Right atrium auricular region (tissue), 2 donors: ENCODE results near the gene ARID4B. TPM values are rescaled to one million over a fixed set of nuclear protein-coding genes. Genes with fewer than 3 reads are reported as not detected.
"Not testable (repeated sequence)": the region's sequence is repeated elsewhere in the genome, so short reads cannot be mapped to it uniquely, and the experiment has no call there.

Source experiments
- DNase-seq: peaks from one replicate; pipeline ENCODE4 v3.0.0-alpha.2; 2019; ENCODE audit warnings: low spot score
- H3K27ac ChIP-seq, 2 donors: fragments of 200-600 bp; sonication (generic); 1 replicate in 1 of 2; 2 replicates in 1 of 2; pipeline ENCODE4 v1.5.1; 2016 to 2019
- H3K27me3 ChIP-seq, 2 donors: fragments of 200-600 bp; sonication (generic); one replicate each; pipeline versions ENCODE4 v1.5.1 to v1.6.0; 2017 to 2019
- H3K36me3 ChIP-seq: fragments of 200-600 bp; sonication (generic); one replicate; pipeline ENCODE4 v1.5.1; 2016
- H3K4me1 ChIP-seq, 2 donors: fragments of 200-600 bp; sonication (generic); one replicate each; pipeline versions ENCODE4 v1.5.1 to v1.6.0; 2017 to 2019
- H3K4me3 ChIP-seq, 2 donors: fragments of 200-600 bp; sonication (generic); 1 replicate in 1 of 2; 2 replicates in 1 of 2; pipeline ENCODE4 v1.5.1; 2017 to 2019; ENCODE audit warnings: mild to moderate bottlenecking in 1 of 2, moderate library complexity in 1 of 2
- H3K9me3 ChIP-seq, 2 donors: fragments of 200-600 bp; sonication (generic); one replicate each; pipeline ENCODE4 v1.5.1; 2019
- CTCF ChIP-seq, 2 donors: fragments of 200-600 bp; sonication (generic); IDR thresholded peaks; one replicate each; pipeline ENCODE4 v1.5.1; 2019; ENCODE audit warnings: antibody characterized with exemption in 2 of 2
- total RNA-seq, 2 donors: library from RNA; depleted of rRNA; stranded (reverse); fragments of >200 nt; gene quantifications; one replicate each; pipeline ENCODE4 v1.1.0, GENCODE V29; 2016

ARID4B gene
- total RNA-seq, 2 donors from 2014 or later, result 15.9 to 16.1 TPM

GRCh38 chr1:235160383-235160956, 167.5 kb downstream of the ARID4B start:
- no peaks in the 10 kb centered on the region for H3K27me3 ChIP-seq
- peak overlapping the region; percentile 87 to 89 for H3K27ac ChIP-seq
- peak overlapping the region; percentile 62 to 72 for H3K4me3 ChIP-seq
- peaks cover 14% of the 10 kb centered on the region for H3K36me3 ChIP-seq
- TF ChIP-seq CTCF (IDR thresholded peaks at IDR 0.05), result no peak
- no peak for DNase-seq
- H3K9me3 ChIP-seq, result no peaks in the 10 kb centered on the region
- H3K4me1 ChIP-seq, result peaks cover 0 to 15% of the 10 kb centered on the region in 2 donors

GRCh38 chr1:235159930-235160329, 168.0 kb downstream of the ARID4B start:
- H3K27ac ChIP-seq, H3K27me3 ChIP-seq, DNase-seq, H3K9me3 ChIP-seq: not testable (repeated sequence)
- peaks cover 0 to 15% of the 10 kb centered on the region in 2 donors for H3K4me1 ChIP-seq
- H3K4me3 ChIP-seq, result peak overlapping the region in 1 of 2 donors; percentile 72
- H3K36me3 ChIP-seq, result peaks cover 15% of the 10 kb centered on the region

GRCh38 chr1:235159284-235159683, 168.7 kb downstream of the ARID4B start:
- not testable (repeated sequence) for H3K9me3 ChIP-seq, H3K4me3 ChIP-seq, H3K27ac ChIP-seq, H3K27me3 ChIP-seq, DNase-seq
- peaks cover 0 to 15% of the 10 kb centered on the region in 2 donors for H3K4me1 ChIP-seq
- H3K36me3 ChIP-seq, result peaks cover 21% of the 10 kb centered on the region

- no peaks in the 10 kb centered on the region for H3K9me3 ChIP-seq
- H3K36me3 ChIP-seq, result peaks cover 27% of the 10 kb centered on the region
- DNase-seq, result no peak
- H3K27ac ChIP-seq, result no peak overlapping the region
- H3K4me1 ChIP-seq, result peaks cover 0 to 15% of the 10 kb centered on the region in 2 donors
- H3K4me3 ChIP-seq, result no peak overlapping the region
- no peaks in the 10 kb centered on the region for H3K27me3 ChIP-seq
- TF ChIP-seq CTCF (IDR thresholded peaks at IDR 0.05), result no peak
Observed at GRCh38 chr1:235158680-235159079, 169.3 kb downstream of the ARID4B start.

- no peaks in the 10 kb centered on the region for H3K9me3 ChIP-seq
- no peak for DNase-seq
- H3K36me3 ChIP-seq, result peaks cover 42% of the 10 kb centered on the region
- no peak overlapping the region for H3K27ac ChIP-seq
- no peak overlapping the region for H3K4me3 ChIP-seq
- no peak for TF ChIP-seq CTCF (IDR thresholded peaks at IDR 0.05)
- H3K27me3 ChIP-seq, result no peaks in the 10 kb centered on the region
- H3K4me1 ChIP-seq, result peaks cover 0 to 15% of the 10 kb centered on the region in 2 donors
Observed at GRCh38 chr1:235157150-235157549, 170.8 kb downstream of the ARID4B start.

- Histone ChIP-seq H3K27me3 (no peaks in the 10 kb centered on the region), H3K9me3 (no peaks in the 10 kb centered on the region), H3K4me1 (peaks cover 0 to 12% of the 10 kb centered on the region in 2 donors), H3K4me3 (no peak overlapping the region), H3K27ac (no peak overlapping the region), H3K36me3 (peaks cover 46% of the 10 kb centered on the region)
- no peak for TF ChIP-seq CTCF (IDR thresholded peaks at IDR 0.05)
- no peak for DNase-seq
Observed at GRCh38 chr1:235156740-235157139, 171.2 kb downstream of the ARID4B start.

GRCh38 chr1:235156265-235156664, 171.7 kb downstream of the ARID4B start:
- Histone ChIP-seq H3K27ac (no peak overlapping the region), H3K4me3 (no peak overlapping the region), H3K27me3 (no peaks in the 10 kb centered on the region), H3K9me3 (no peaks in the 10 kb centered on the region), H3K4me1 (peaks cover 0 to 9% of the 10 kb centered on the region in 2 donors), H3K36me3 (peaks cover 51% of the 10 kb centered on the region)
- no peak for TF ChIP-seq CTCF (IDR thresholded peaks at IDR 0.05)
- DNase-seq, result no peak
